Fibroblast of lung (primary cell): ENCODE measurements around the gene ANKRD10. TPM values are rescaled to one million over a fixed set of nuclear protein-coding genes. Genes with fewer than 3 reads are reported as not detected.
"Not testable (repeated sequence)": the region's sequence is repeated elsewhere in the genome, so short reads cannot be mapped to it uniquely, and the experiment has no call there.

Source experiments
- DNase-seq, 2 donors: peaks; one replicate each; pipeline versions ENCODE4 v3.0.0 to v3.0.0-alpha.2; 2010; ENCODE audit warnings: low read depth in 2 of 2
- H2AFZ ChIP-seq: 2 replicates; pipeline ENCODE4 v1.5.1; 2012; ENCODE audit warnings: low read length, control low read depth, inconsistent platforms
- H3K27ac ChIP-seq: 2 replicates; pipeline ENCODE4 v1.5.1; 2011; ENCODE audit warnings: low read length, control low read depth; ENCODE audit not compliant: insufficient read depth
- H3K27me3 ChIP-seq: 2 replicates; pipeline ENCODE4 v1.5.1; 2011; ENCODE audit warnings: mild to moderate bottlenecking, low read length; ENCODE audit not compliant: control insufficient read depth, insufficient read depth
- H3K36me3 ChIP-seq: 2 replicates; pipeline ENCODE4 v1.5.1; 2011; ENCODE audit warnings: low read length; ENCODE audit not compliant: control insufficient read depth, insufficient read depth
- H3K4me1 ChIP-seq: 2 replicates; pipeline ENCODE4 v1.5.1; 2011; ENCODE audit warnings: low read length; ENCODE audit not compliant: control insufficient read depth, insufficient read depth; ENCODE audit errors: extremely low read depth
- H3K4me2 ChIP-seq: 2 replicates; pipeline ENCODE4 v1.5.1; 2011; ENCODE audit warnings: low read length, control low read depth; ENCODE audit not compliant: insufficient read depth; ENCODE audit errors: extremely low read depth
- H3K4me3 ChIP-seq, 4 experiments: fragments of 200-600 bp in 1 of 4; sonication (generic) in 1 of 4; replicated peaks in 1 of 4; 2 replicates each; pipeline ENCODE4 v1.5.1; 2011 to 2016; ENCODE audit warnings: low read length in 4 of 4, low read depth in 3 of 4, mild to moderate bottlenecking in 3 of 4, control low read depth in 2 of 4, inconsistent platforms in 1 of 4, mixed read lengths in 1 of 4; ENCODE audit not compliant: insufficient read depth in 1 of 4; ENCODE audit errors: control extremely low read depth in 1 of 4
- H3K79me2 ChIP-seq: 2 replicates; pipeline ENCODE4 v1.5.1; 2012; ENCODE audit warnings: mild to moderate bottlenecking, low read length, inconsistent platforms; ENCODE audit not compliant: control insufficient read depth, insufficient read depth
- H3K9ac ChIP-seq: 2 replicates; pipeline ENCODE4 v1.5.1; 2011; ENCODE audit warnings: mild to moderate bottlenecking, low read length, control low read depth; ENCODE audit not compliant: insufficient read depth
- H3K9me3 ChIP-seq: 2 replicates; pipeline ENCODE4 v1.5.1; 2012; ENCODE audit warnings: low read depth, low read length; ENCODE audit not compliant: control insufficient read depth, insufficient read depth
- H4K20me1 ChIP-seq: 2 replicates; pipeline ENCODE4 v1.5.1; 2011; ENCODE audit warnings: low read length; ENCODE audit not compliant: control insufficient read depth, insufficient read depth; ENCODE audit errors: extremely low read depth
- CTCF ChIP-seq, 2 donors: IDR thresholded peaks in 1 of 2; conservative IDR thresholded peaks in 1 of 2; 1 replicate in 1 of 2; 2 replicates in 1 of 2; pipeline ENCODE4 v1.5.1; 2011 to 2012; ENCODE audit warnings: low read length in 2 of 2, control low read depth in 1 of 2, inconsistent platforms in 1 of 2, low read depth in 1 of 2, mild to moderate bottlenecking in 1 of 2
- EZH2 ChIP-seq: IDR thresholded peaks from 2 replicates; pipeline ENCODE4 v1.5.1; 2012; ENCODE audit warnings: low read length, control low read depth, mild to moderate bottlenecking; ENCODE audit errors: missing control alignments
- polyA plus RNA-seq, 2 donors: library from polyadenylated mRNA; depleted of rRNA in 1 of 2; stranded (reverse) in 1 of 2; unstranded in 1 of 2; fragments of >200 nt; gene quantifications; 2 replicates each; pipeline ENCODE4 v1.2.1, GENCODE V29; 2011 to 2012; ENCODE audit warnings: missing spikeins in 1 of 2
- total RNA-seq: library from RNA; depleted of rRNA; stranded (reverse); fragments of >200 nt; gene quantifications from 2 replicates; pipeline ENCODE4 v1.2.1, GENCODE V29; 2014

The ANKRD10 gene
- total and polyA plus RNA-seq, 2 donors (not counting 1 experiment from before 2014, with no cell fraction given), result 29.5 to 130 TPM

GRCh38 chr13:110949116-110949515 is 34.2 kb upstream of the ANKRD10 start:
- Histone ChIP-seq H3K79me2 (no peaks in the 10 kb centered on the region), H3K4me2 (no peak overlapping the region), H4K20me1 (no peaks in the 10 kb centered on the region), H3K27ac (no peak overlapping the region), H3K4me3 (no peak overlapping the region), H3K27me3 (no peaks in the 10 kb centered on the region), H3K9ac (no peak overlapping the region), H3K9me3 (no peaks in the 10 kb centered on the region), H3K4me1 (no peaks in the 10 kb centered on the region), H2AFZ (no peak overlapping the region), H3K36me3 (no peaks in the 10 kb centered on the region)
- TF ChIP-seq EZH2, result no peak
- DNase-seq, result no peak

GRCh38 chr13:110947338-110947737 is 32.5 kb upstream of the ANKRD10 start:
- not testable (repeated sequence) for H3K4me2 ChIP-seq, H3K27me3 ChIP-seq, H3K4me1 ChIP-seq, H3K79me2 ChIP-seq, H3K9ac ChIP-seq, H3K36me3 ChIP-seq, DNase-seq, H4K20me1 ChIP-seq, H2AFZ ChIP-seq, H3K27ac ChIP-seq, H3K4me3 ChIP-seq, H3K9me3 ChIP-seq

GRCh38 chr13:110945928-110946570 is 31.2 kb upstream of the ANKRD10 start:
- Histone ChIP-seq H3K36me3 (no peaks in the 10 kb centered on the region), H3K4me1 (peaks cover 2% of the 10 kb centered on the region), H3K9ac (no peak overlapping the region), H2AFZ (no peak overlapping the region), H3K4me3 (no peak overlapping the region), H3K79me2 (no peaks in the 10 kb centered on the region), H3K9me3 (no peaks in the 10 kb centered on the region), H3K27me3 (no peaks in the 10 kb centered on the region), H3K4me2 (no peak overlapping the region), H4K20me1 (no peaks in the 10 kb centered on the region), H3K27ac (no peak overlapping the region)
- no peak for DNase-seq
- no peak for TF ChIP-seq CTCF (conservative IDR thresholded peaks at IDR 0.05 in 1 of 2, IDR thresholded peaks at IDR 0.05 in 1 of 2; ENCODE audit: low read depth in 1 of 2, low read length in 2 of 2)
- TF ChIP-seq EZH2, result no peak
